ENCODE results near the gene FAM110C.
"Not testable (repeated sequence)": the region's sequence is repeated elsewhere in the genome, so short reads cannot be mapped to it uniquely, and the experiment has no call there.

FAM110C gene

GRCh38 chr2:42788-43187 lies 3.5 kb downstream of the FAM110C start:
- DNase-seq: no peak

GRCh38 chr2:40465-40864 lies 5.8 kb downstream of the FAM110C start:
- DNase-seq: no peak

- no peak for DNase-seq
These were observed 8.2 kb downstream of the FAM110C start for GRCh38 chr2:38155-38554.

- DNase-seq: no peak
These were observed 10.0 kb downstream of the FAM110C start for GRCh38 chr2:36318-36717.

- DNase-seq: no peak
These were observed 10.5 kb downstream of the FAM110C start for GRCh38 chr2:35852-36251.

- DNase-seq: no peak
These were observed 12.7 kb downstream of the FAM110C start for GRCh38 chr2:33620-34019.

GRCh38 chr2:32068-32467 lies 14.2 kb downstream of the FAM110C start:
- no peak for DNase-seq

GRCh38 chr2:29253-29652 lies 17.1 kb downstream of the FAM110C start:
- DNase-seq: no peak

- DNase-seq: no peak
These were observed 17.8 kb downstream of the FAM110C start for GRCh38 chr2:28406-28975.

- DNase-seq: no peak
These were observed 19.4 kb downstream of the FAM110C start for GRCh38 chr2:26891-27290.

- no peak for DNase-seq
These were observed 20.8 kb downstream of the FAM110C start for GRCh38 chr2:25543-25942.

- DNase-seq: not testable (repeated sequence)
These were observed 21.7 kb downstream of the FAM110C start for GRCh38 chr2:24591-24990.

GRCh38 chr2:24107-24506 lies 22.2 kb downstream of the FAM110C start:
- DNase-seq: no peak

- no peak for DNase-seq
These were observed 23.0 kb downstream of the FAM110C start for GRCh38 chr2:23283-23682.

- DNase-seq: not testable (repeated sequence)
These were observed 24.1 kb downstream of the FAM110C start for GRCh38 chr2:22244-22643.

- DNase-seq: not testable (repeated sequence)
These were observed 26.0 kb downstream of the FAM110C start for GRCh38 chr2:20259-20658.

GRCh38 chr2:19505-19904 lies 26.8 kb downstream of the FAM110C start:
- no peak for DNase-seq

- DNase-seq: no peak
These were observed 27.7 kb downstream of the FAM110C start for GRCh38 chr2:18402-19271.

- not testable (repeated sequence) for DNase-seq
These were observed 30.4 kb downstream of the FAM110C start for GRCh38 chr2:15916-16315.

- DNase-seq: peak; percentile 31 to 65 (median 50)
These were observed 34.9 kb downstream of the FAM110C start for GRCh38 chr2:11248-11941.

- DNase-seq: no peak
These were observed 36.0 kb downstream of the FAM110C start for GRCh38 chr2:10222-10875.
